GM23338 (cell line): ENCODE results near the gene DNAH9. TPM values are rescaled to one million over a fixed set of nuclear protein-coding genes. Genes with fewer than 3 reads are reported as not detected.

Experiments used
- ATAC-seq: fragments of 200-7000 bp; cut with Tn5 transposase; 3 replicates; pipeline ENCODE4 v1.9.1; 2020
- DNase-seq: peaks from one replicate; pipeline ENCODE4 v3.0.0-alpha.2; 2015; ENCODE audit warnings: low spot score
- H2AFZ ChIP-seq: fragments of 200-600 bp; sonication (generic); 2 replicates; pipeline ENCODE4 v1.8.0; 2016; ENCODE audit warnings: antibody characterized with exemption, mild to moderate bottlenecking, moderate library complexity
- H3F3A ChIP-seq: fragments of 200-600 bp; sonication (generic); replicated peaks from 2 replicates; pipeline ENCODE4 v1.8.0; 2017; ENCODE audit warnings: antibody characterized with exemption, mixed run types, low read depth
- H3K27ac ChIP-seq: fragments of 200-600 bp; sonication (generic); 2 replicates; pipeline ENCODE4 v1.6.1; 2016; ENCODE audit warnings: low read depth
- H3K27me3 ChIP-seq: fragments of 200-600 bp; sonication (generic); 2 replicates; pipeline ENCODE4 v1.8.0; 2016; ENCODE audit warnings: mild to moderate bottlenecking, mixed run types, moderate library complexity; ENCODE audit not compliant: insufficient read depth
- H3K36me3 ChIP-seq: fragments of 200-600 bp; sonication (generic); 2 replicates; pipeline ENCODE4 v1.8.0; 2016; ENCODE audit warnings: mild to moderate bottlenecking; ENCODE audit not compliant: insufficient read depth
- H3K4me1 ChIP-seq: fragments of 200-600 bp; sonication (generic); 2 replicates; pipeline ENCODE4 v1.8.0; 2016; ENCODE audit warnings: mild to moderate bottlenecking, moderate library complexity; ENCODE audit not compliant: insufficient read depth
- H3K4me2 ChIP-seq: fragments of 200-600 bp; sonication (generic); 2 replicates; pipeline ENCODE4 v1.7.1; 2017; ENCODE audit warnings: mixed run types
- H3K4me3 ChIP-seq: fragments of 200-600 bp; sonication (generic); 2 replicates; pipeline ENCODE4 v1.6.1; 2016; ENCODE audit warnings: mixed run types
- H3K79me2 ChIP-seq: fragments of 200-600 bp; sonication (generic); replicated peaks from 2 replicates; pipeline ENCODE4 v1.8.0; 2017; ENCODE audit warnings: mild to moderate bottlenecking; ENCODE audit not compliant: insufficient read depth
- H3K9me2 ChIP-seq: fragments of 200-600 bp; sonication (generic); 2 replicates; pipeline ENCODE4 v1.8.0; 2017; ENCODE audit not compliant: insufficient read depth
- H4K20me1 ChIP-seq: fragments of 200-600 bp; sonication (generic); replicated peaks from 2 replicates; pipeline ENCODE4 v1.8.0; 2017; ENCODE audit warnings: mild to moderate bottlenecking; ENCODE audit not compliant: insufficient read depth
- H3K27ac Mint-ChIP-seq: 2 replicates; pipeline ENCODE4 v1.8.0; 2020; ENCODE audit warnings: inconsistent platforms, mild to moderate bottlenecking, moderate library complexity, mixed read lengths
- H3K27me3 Mint-ChIP-seq: 3 replicates; pipeline ENCODE4 v1.8.0; 2022; ENCODE audit warnings: low read depth, mild to moderate bottlenecking, moderate library complexity, mixed read lengths, inconsistent platforms; ENCODE audit not compliant: insufficient read depth, poor library complexity
- H3K36me3 Mint-ChIP-seq: 3 replicates; pipeline ENCODE4 v1.8.0; 2021; ENCODE audit warnings: low read depth, mild to moderate bottlenecking, inconsistent platforms, moderate library complexity, mixed read lengths
- H3K4me1 Mint-ChIP-seq: 3 replicates; pipeline ENCODE4 v1.8.0; 2020; ENCODE audit warnings: mild to moderate bottlenecking, inconsistent platforms, mixed read lengths
- H3K4me3 Mint-ChIP-seq: 3 replicates; pipeline ENCODE4 v1.8.0; 2021; ENCODE audit warnings: moderate library complexity, mild to moderate bottlenecking, inconsistent platforms, mixed read lengths
- H3K9me3 Mint-ChIP-seq: 3 replicates; pipeline ENCODE4 v1.8.0; 2020; ENCODE audit warnings: moderate library complexity, mild to moderate bottlenecking, inconsistent platforms, mixed read lengths
- CREB1 ChIP-seq: fragments of 250-450 bp; sonication (Bioruptor Pico); IDR thresholded peaks from 2 replicates; pipeline ENCODE4 v1.5.0; 2020; ENCODE audit warnings: low read depth, mild to moderate bottlenecking, moderate library complexity
- EZH2 ChIP-seq: fragments of 200-600 bp; sonication (generic); IDR thresholded peaks from one replicate; pipeline ENCODE4 v1.8.0; 2017; ENCODE audit warnings: antibody characterized with exemption, mild to moderate bottlenecking, low read depth; ENCODE audit not compliant: unreplicated experiment
- EZH2phosphoT487 ChIP-seq: fragments of 200-600 bp; sonication (generic); IDR thresholded peaks from one replicate; pipeline ENCODE4 v1.8.1; 2018; ENCODE audit warnings: antibody characterized with exemption; ENCODE audit not compliant: unreplicated experiment
- JUNB ChIP-seq: IDR thresholded peaks from one replicate; pipeline ENCODE4 v1.6.1; 2016; ENCODE audit warnings: antibody characterized with exemption; ENCODE audit not compliant: unreplicated experiment
- NANOG ChIP-seq: IDR thresholded peaks from 2 replicates; pipeline ENCODE4 v1.6.1; 2016; ENCODE audit warnings: antibody characterized with exemption, borderline replicate concordance
- POLR2AphosphoS5 ChIP-seq: IDR thresholded peaks from 2 replicates; pipeline ENCODE4 v1.6.1; 2016; ENCODE audit warnings: antibody characterized with exemption, low read depth
- STAT1 ChIP-seq: IDR thresholded peaks from one replicate; pipeline ENCODE4 v1.6.1; 2016; ENCODE audit warnings: antibody characterized with exemption; ENCODE audit not compliant: unreplicated experiment
- ZNF114 ChIP-seq: fragments of 250-450 bp; sonication (Bioruptor Pico); IDR thresholded peaks from 2 replicates; pipeline ENCODE4 v1.5.0; 2020; ENCODE audit warnings: mild to moderate bottlenecking, moderate library complexity
- ZNF331 ChIP-seq: fragments of 250-450 bp; sonication (Bioruptor Pico); IDR thresholded peaks from 2 replicates; pipeline ENCODE4 v1.5.0; 2020; ENCODE audit warnings: low read depth, mild to moderate bottlenecking, moderate library complexity
- polyA plus RNA-seq: library from polyadenylated mRNA; unstranded; fragments of >200 nt; fragmentation: Nextera tagmentation; extraction: Ambion mirVana; gene quantifications from 2 replicates; pipeline ENCODE4 v1.2.1, GENCODE V29; 2016
- total RNA-seq: library from RNA; depleted of rRNA; stranded (reverse); fragments of >200 nt; shearing (Covaris generic); gene quantifications from 2 replicates; pipeline ENCODE4 v1.2.3, GENCODE V29; 2014
- TF ChIP-seq, protein P1 (sequence below): IDR thresholded peaks from 2 replicates; pipeline ENCODE4 v1.6.1; 2016; ENCODE audit warnings: antibody characterized with exemption
- TF ChIP-seq, protein P2 (sequence below), 2 experiments: fragments of 200-600 bp in 1 of 2; sonication (generic) in 1 of 2; conservative IDR thresholded peaks; 2 replicates each; pipeline versions ENCODE4 v1.5.1 to v1.6.1; 2016 to 2017; ENCODE audit warnings: antibody characterized with exemption in 2 of 2, low read depth in 2 of 2, mild to moderate bottlenecking in 2 of 2, moderate library complexity in 1 of 2
- TF ChIP-seq, protein P3 (sequence below): IDR thresholded peaks from one replicate; pipeline ENCODE4 v1.6.1; 2018; ENCODE audit warnings: antibody characterized with exemption; ENCODE audit not compliant: unreplicated experiment

Gene DNAH9
- total and polyA plus RNA-seq, 2 experiments from 2014 or later = not detected

DNA sequence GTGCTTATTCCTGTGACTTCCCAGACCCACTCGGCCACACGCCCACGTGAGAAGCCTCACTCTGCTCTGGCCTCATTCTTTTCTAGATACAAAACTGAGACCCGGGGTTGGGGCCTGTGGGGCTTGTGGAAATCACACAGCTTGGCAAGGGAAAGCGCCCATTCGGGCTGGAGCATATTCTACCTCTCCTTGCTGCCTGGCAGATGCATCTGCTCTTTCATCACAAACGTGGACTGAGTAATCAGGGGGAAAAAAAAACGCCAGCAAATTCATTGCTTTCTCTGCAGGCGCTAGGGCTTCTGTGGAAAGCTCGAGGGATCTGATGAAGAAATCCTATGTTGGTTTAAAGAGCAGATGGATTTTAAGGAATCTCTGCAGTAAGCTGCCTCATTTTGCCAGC lies 44.4 kb downstream of the DNAH9 start:
- Histone ChIP-seq H2AFZ (no peak overlapping the region), H3K27me3 (no peaks in the 10 kb centered on the region), H4K20me1 (no peaks in the 10 kb centered on the region), H3F3A (no peaks in the 10 kb centered on the region), H3K36me3 (peaks cover 4% of the 10 kb centered on the region; the same call in 1 of the 2 replicates), H3K79me2 (no peaks in the 10 kb centered on the region), H3K4me2 (no peak overlapping the region), H3K4me3 (no peak overlapping the region), H3K4me1 (no peaks in the 10 kb centered on the region), H3K9me2 (no peaks in the 10 kb centered on the region), H3K27ac (no peak overlapping the region)
- Mint-ChIP-seq H3K4me1 (no peaks in the 10 kb centered on the region), H3K9me3 (peaks cover 100% of the 10 kb centered on the region), H3K36me3 (peaks cover 48% of the 10 kb centered on the region), H3K27me3 (peaks cover 3% of the 10 kb centered on the region), H3K27ac (no peak overlapping the region), H3K4me3 (no peak overlapping the region)
- DNase-seq (no peak), ATAC-seq (no peak)
- TF ChIP-seq NANOG = no peak
- TF ChIP-seq, protein P1, sequence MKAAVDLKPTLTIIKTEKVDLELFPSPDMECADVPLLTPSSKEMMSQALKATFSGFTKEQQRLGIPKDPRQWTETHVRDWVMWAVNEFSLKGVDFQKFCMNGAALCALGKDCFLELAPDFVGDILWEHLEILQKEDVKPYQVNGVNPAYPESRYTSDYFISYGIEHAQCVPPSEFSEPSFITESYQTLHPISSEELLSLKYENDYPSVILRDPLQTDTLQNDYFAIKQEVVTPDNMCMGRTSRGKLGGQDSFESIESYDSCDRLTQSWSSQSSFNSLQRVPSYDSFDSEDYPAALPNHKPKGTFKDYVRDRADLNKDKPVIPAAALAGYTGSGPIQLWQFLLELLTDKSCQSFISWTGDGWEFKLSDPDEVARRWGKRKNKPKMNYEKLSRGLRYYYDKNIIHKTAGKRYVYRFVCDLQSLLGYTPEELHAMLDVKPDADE = no peak
- no peak for TF ChIP-seq JUNB
- no peak for TF ChIP-seq ZNF331
- TF ChIP-seq EZH2phosphoT487 = no peak
- TF ChIP-seq, protein P2, sequence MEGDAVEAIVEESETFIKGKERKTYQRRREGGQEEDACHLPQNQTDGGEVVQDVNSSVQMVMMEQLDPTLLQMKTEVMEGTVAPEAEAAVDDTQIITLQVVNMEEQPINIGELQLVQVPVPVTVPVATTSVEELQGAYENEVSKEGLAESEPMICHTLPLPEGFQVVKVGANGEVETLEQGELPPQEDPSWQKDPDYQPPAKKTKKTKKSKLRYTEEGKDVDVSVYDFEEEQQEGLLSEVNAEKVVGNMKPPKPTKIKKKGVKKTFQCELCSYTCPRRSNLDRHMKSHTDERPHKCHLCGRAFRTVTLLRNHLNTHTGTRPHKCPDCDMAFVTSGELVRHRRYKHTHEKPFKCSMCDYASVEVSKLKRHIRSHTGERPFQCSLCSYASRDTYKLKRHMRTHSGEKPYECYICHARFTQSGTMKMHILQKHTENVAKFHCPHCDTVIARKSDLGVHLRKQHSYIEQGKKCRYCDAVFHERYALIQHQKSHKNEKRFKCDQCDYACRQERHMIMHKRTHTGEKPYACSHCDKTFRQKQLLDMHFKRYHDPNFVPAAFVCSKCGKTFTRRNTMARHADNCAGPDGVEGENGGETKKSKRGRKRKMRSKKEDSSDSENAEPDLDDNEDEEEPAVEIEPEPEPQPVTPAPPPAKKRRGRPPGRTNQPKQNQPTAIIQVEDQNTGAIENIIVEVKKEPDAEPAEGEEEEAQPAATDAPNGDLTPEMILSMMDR (conservative IDR thresholded peaks at IDR 0.05; ENCODE audit: low read depth in 2 of 2) = no peak
- no peak for TF ChIP-seq ZNF114 (CRISPR knock-in tag)

DNA sequence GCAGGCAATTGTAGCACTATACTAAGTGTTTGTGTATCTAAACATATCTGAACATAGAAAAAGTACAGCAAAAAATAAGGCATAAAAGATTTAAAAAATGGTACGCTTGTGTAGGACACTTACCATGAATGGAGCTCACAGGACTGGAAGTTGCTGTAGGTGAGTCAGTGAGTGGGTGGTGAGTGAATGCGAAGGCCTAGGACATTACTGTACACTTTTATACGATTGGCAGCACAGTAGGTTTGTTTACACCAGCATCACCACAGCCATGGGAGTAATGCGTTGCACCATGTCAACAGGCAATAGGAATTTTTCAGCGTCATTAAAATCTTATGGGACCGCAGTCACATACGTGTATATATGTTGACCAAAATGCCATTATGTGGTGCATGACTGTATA lies 45.6 kb downstream of the DNAH9 start:
- Histone ChIP-seq H3K9me2 (no peaks in the 10 kb centered on the region), H3K4me1 (no peaks in the 10 kb centered on the region), H3K27me3 (no peaks in the 10 kb centered on the region), H3K36me3 (peaks cover 3% of the 10 kb centered on the region; the same call in 1 of the 2 replicates), H3K4me2 (no peak overlapping the region), H3K79me2 (no peaks in the 10 kb centered on the region), H2AFZ (no peak overlapping the region), H3K27ac (no peak overlapping the region), H3F3A (no peaks in the 10 kb centered on the region), H3K4me3 (no peak overlapping the region), H4K20me1 (no peaks in the 10 kb centered on the region)
- ATAC-seq = no peak
- Mint-ChIP-seq H3K4me3 (no peak overlapping the region), H3K36me3 (peaks cover 41% of the 10 kb centered on the region), H3K27me3 (peaks cover 3% of the 10 kb centered on the region), H3K27ac (no peak overlapping the region), H3K9me3 (peaks cover 99% of the 10 kb centered on the region), H3K4me1 (no peaks in the 10 kb centered on the region)
- no peak for DNase-seq
- TF ChIP-seq, protein P1 = no peak
- TF ChIP-seq, protein P3, sequence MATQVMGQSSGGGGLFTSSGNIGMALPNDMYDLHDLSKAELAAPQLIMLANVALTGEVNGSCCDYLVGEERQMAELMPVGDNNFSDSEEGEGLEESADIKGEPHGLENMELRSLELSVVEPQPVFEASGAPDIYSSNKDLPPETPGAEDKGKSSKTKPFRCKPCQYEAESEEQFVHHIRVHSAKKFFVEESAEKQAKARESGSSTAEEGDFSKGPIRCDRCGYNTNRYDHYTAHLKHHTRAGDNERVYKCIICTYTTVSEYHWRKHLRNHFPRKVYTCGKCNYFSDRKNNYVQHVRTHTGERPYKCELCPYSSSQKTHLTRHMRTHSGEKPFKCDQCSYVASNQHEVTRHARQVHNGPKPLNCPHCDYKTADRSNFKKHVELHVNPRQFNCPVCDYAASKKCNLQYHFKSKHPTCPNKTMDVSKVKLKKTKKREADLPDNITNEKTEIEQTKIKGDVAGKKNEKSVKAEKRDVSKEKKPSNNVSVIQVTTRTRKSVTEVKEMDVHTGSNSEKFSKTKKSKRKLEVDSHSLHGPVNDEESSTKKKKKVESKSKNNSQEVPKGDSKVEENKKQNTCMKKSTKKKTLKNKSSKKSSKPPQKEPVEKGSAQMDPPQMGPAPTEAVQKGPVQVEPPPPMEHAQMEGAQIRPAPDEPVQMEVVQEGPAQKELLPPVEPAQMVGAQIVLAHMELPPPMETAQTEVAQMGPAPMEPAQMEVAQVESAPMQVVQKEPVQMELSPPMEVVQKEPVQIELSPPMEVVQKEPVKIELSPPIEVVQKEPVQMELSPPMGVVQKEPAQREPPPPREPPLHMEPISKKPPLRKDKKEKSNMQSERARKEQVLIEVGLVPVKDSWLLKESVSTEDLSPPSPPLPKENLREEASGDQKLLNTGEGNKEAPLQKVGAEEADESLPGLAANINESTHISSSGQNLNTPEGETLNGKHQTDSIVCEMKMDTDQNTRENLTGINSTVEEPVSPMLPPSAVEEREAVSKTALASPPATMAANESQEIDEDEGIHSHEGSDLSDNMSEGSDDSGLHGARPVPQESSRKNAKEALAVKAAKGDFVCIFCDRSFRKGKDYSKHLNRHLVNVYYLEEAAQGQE = no peak
- no peak for TF ChIP-seq POLR2AphosphoS5
- no peak for TF ChIP-seq STAT1
- TF ChIP-seq, protein P2 (conservative IDR thresholded peaks at IDR 0.05; ENCODE audit: low read depth in 2 of 2) = no peak
- TF ChIP-seq CREB1 (CRISPR knock-in tag) = no peak
- no peak for TF ChIP-seq NANOG
- TF ChIP-seq ZNF331 = no peak
- TF ChIP-seq EZH2 = no peak
